ENCODE measurements around the gene KSR2.
"Not testable (repeated sequence)": the region's sequence is repeated elsewhere in the genome, so short reads cannot be mapped to it uniquely, and the experiment has no call there.

Gene KSR2

DNA sequence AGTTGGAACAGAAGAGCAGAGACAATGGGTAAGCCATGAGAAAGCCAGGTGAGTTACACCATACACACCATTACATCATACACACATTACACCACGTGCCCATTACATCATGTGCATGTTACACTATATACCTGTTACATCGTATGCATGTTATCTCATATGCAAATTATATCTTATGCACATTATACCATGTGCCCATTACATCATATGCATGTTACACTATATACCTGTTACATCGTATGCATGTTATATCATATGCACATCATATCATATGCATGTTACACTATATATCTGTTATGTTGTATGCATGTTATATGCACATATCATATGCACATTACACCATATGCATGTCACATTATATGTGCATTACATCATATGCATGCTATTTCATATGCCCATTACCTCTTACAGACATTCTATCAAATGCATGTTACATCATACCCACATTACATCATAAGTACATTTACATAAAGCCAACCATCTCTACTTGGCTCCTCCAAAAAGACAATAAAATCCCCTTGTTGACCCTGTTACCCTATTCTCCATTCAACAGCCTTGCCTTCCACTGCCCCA lies 207.2 kb downstream of the KSR2 start:
- no peak for DNase-seq (ENCODE audit: insufficient read length, low spot score)
- peak; percentile 61 for FAIRE-seq
- TF ChIP-seq, protein P1, sequence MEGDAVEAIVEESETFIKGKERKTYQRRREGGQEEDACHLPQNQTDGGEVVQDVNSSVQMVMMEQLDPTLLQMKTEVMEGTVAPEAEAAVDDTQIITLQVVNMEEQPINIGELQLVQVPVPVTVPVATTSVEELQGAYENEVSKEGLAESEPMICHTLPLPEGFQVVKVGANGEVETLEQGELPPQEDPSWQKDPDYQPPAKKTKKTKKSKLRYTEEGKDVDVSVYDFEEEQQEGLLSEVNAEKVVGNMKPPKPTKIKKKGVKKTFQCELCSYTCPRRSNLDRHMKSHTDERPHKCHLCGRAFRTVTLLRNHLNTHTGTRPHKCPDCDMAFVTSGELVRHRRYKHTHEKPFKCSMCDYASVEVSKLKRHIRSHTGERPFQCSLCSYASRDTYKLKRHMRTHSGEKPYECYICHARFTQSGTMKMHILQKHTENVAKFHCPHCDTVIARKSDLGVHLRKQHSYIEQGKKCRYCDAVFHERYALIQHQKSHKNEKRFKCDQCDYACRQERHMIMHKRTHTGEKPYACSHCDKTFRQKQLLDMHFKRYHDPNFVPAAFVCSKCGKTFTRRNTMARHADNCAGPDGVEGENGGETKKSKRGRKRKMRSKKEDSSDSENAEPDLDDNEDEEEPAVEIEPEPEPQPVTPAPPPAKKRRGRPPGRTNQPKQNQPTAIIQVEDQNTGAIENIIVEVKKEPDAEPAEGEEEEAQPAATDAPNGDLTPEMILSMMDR (IDR thresholded peaks at IDR 0.05; ENCODE audit: insufficient read depth, missing control alignments): no peak

DNA sequence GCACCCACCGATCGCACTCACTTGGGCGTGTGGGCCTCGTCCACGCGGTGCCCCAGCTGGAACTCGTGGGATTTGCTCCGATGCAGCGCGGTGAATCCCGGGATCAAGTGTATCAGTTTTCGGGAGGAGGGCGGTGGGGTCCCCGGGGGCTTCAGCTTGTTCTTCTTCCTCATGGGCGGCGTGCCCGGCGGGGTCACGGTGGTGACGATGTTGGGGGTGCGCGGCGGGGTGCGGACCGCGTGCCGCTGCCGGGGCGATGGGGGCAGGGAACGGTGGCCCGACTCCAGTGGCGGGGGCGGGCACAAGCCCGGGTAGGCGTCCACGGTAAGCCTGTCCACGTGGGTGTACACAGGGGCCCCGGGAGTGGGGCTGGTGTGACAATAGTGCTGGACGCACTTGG lies 207.8 kb downstream of the KSR2 start:
- TF ChIP-seq, protein P1 (IDR thresholded peaks at IDR 0.05; ENCODE audit: insufficient read depth, missing control alignments): no peak
- no peak for FAIRE-seq
- no peak for DNase-seq (ENCODE audit: insufficient read length, low spot score)

DNA sequence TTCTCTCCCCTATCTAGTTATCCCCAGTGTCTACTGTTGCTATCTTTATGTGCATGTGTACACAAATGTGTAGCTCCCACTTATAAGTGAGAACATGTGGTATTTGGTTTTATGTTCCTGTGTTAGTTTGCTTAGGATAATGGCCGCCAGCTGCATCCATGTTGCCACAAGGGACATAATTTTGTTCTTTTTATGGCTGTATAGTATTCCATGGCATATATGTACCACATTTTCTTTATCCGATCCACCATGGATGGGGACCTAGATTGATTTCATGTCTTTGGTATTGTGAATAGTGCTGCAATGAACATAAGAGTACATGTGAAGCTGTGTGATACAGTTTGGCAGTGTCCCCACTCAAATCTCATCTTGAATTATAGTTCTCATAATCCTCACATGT lies 218.1 kb downstream of the KSR2 start:
- DNase-seq (ENCODE audit: insufficient read length, low spot score) (no peak), FAIRE-seq (no peak)
- TF ChIP-seq, protein P1 (IDR thresholded peaks at IDR 0.05; ENCODE audit: insufficient read depth, missing control alignments): no peak

DNA sequence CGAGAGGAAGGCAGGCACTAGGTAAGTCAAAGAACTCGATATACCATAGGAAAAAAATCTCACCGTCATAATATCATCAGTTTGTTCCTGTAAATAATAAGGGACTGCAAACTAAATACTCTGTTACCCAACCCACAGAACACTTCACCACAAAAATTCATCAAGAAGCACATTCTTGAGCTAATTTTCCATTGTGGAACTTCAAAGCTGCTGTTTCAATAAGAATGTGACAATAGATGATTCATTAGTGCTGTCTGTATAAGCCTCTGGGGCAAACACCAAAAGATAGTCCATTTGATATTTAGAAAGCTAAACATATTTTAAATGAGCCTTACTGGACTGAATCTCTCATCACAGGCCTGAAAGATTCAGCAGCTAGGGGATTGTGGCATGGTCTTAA lies 219.4 kb downstream of the KSR2 start:
- TF ChIP-seq, protein P1 (IDR thresholded peaks at IDR 0.05; ENCODE audit: insufficient read depth, missing control alignments): no peak
- no peak for FAIRE-seq
- no peak for DNase-seq (ENCODE audit: insufficient read length, low spot score)

DNA sequence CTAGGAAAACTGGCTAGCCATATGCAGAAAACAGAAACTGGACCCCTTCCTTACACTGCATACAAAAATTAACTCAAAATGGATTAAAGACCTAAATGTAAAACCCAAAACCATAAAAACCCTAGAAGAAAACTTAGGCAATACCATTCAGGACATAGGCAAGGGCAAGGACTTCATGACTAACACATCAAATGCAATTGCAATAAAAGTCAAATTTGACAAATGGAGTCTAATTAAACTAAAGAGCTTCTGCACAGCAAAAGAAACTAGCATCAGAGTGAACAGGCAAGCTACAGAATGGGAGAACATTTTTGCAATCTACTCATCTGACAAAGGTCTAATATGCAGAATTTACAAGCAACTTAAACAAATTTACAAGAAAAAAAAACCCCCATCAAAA lies 222.4 kb downstream of the KSR2 start:
- DNase-seq (ENCODE audit: insufficient read length, low spot score); FAIRE-seq: not testable (repeated sequence)

DNA sequence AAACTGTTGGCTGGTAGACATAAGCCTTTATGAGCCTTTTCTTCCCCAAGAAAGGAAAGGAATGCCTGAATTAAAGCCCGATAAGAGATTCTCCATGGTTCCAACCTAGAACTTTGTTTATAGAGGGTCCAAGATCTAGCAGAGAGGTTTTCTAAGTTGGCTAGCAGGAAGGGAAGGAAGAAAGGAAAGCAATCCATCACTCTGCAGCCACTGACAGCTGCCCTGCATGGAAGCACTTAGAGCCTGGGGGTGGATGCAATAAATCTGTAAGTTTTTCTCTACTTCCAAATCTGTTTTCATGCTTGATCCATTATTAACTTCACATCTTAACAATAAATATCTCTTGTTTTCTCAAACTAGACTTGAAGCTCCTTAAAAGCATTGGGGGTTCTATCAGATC lies 224.4 kb downstream of the KSR2 start:
- no peak for FAIRE-seq
- TF ChIP-seq, protein P1 (IDR thresholded peaks at IDR 0.05; ENCODE audit: insufficient read depth, missing control alignments): no peak
- no peak for DNase-seq (ENCODE audit: insufficient read length, low spot score)

DNA sequence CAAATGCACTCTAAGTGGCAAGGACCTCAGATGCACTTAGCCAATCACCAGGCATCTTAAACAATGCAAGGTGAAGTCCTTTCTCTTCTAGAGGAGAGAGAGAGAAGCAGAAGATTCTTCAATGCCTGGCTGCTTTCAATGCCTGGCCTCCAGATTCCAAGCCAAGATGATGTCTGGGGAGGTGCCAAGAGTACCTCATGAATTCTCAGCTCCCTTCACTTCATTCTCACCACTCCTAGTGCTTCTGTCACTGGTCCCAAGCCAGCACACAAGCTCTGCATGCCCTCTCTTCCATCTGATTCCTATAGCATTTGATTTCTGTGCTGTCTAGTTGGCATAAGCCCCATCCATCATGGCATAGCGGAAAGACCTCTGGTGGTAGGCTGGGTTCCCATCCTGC lies 225.0 kb downstream of the KSR2 start:
- no peak for DNase-seq (ENCODE audit: insufficient read length, low spot score)
- no peak for FAIRE-seq
- TF ChIP-seq, protein P1 (IDR thresholded peaks at IDR 0.05; ENCODE audit: insufficient read depth, missing control alignments): no peak

DNA sequence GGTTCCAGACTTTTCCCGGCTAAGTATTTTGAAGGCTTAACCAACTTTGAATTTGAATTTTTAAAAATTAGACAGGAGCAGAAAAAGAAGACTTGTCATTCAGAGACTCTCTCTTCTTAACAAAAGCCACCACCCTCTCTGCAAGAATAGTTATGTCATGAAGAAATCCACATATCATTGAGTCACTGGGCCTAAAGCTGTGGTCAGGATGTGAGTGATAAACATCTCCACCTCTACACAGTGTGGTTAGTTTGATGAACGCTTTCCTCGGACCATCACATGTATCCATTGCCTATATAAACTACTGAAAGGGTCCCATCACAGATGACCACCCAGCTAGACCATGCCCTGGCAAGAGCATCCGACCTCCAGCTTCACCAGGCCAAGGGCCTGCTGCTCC lies 226.1 kb downstream of the KSR2 start:
- DNase-seq (ENCODE audit: insufficient read length, low spot score): no peak
- TF ChIP-seq, protein P1 (IDR thresholded peaks at IDR 0.05; ENCODE audit: insufficient read depth, missing control alignments): no peak
- no peak for FAIRE-seq

All from D721Med (cell line).